H1 (cell line): ENCODE data around the gene ADAM19. TPM values are rescaled to one million over a fixed set of nuclear protein-coding genes. Genes with fewer than 3 reads are reported as not detected.

ENCODE experiments used
- CBX5 ChIP-seq: fragments of 300-800, 300-1000 bp; sonication (generic); IDR thresholded peaks from 2 replicates; pipeline ENCODE4 v1.7.1; 2016; ENCODE audit warnings: antibody characterized with exemption, low read length, low read depth
- EGR1 ChIP-seq: IDR thresholded peaks from 2 replicates; pipeline ENCODE4 v1.6.1; 2011; ENCODE audit warnings: low read depth, low read length, borderline replicate concordance
- HDAC2 ChIP-seq, 2 experiments: fragments of 300-600 bp in 1 of 2; sonication (generic) in 1 of 2; IDR thresholded peaks; 2 replicates each; pipeline ENCODE4 v1.6.1; 2011 to 2012; ENCODE audit warnings: low read depth in 2 of 2, low read length in 2 of 2, mild to moderate bottlenecking in 2 of 2, moderate library complexity in 2 of 2, borderline replicate concordance in 1 of 2, inconsistent platforms in 1 of 2
- SP4 ChIP-seq: IDR thresholded peaks from 2 replicates; pipeline ENCODE4 v1.6.1; 2012; ENCODE audit warnings: low read length, inconsistent platforms
- TEAD4 ChIP-seq: IDR thresholded peaks from 2 replicates; pipeline ENCODE4 v1.6.1; 2012; ENCODE audit warnings: low read depth, low read length, inconsistent platforms, mixed read lengths
- polyA plus RNA-seq, 7 experiments: library from polyadenylated mRNA; depleted of rRNA in 3 of 7; stranded (reverse) in 5 of 7; unstranded in 2 of 7; fragments of >200 nt in 5 of 7; fragments of 200-250 nt in 2 of 7; gene quantifications; 1 replicate in 5 of 7; 2 replicates in 1 of 7; 4 replicates in 1 of 7; pipeline versions ENCODE4 v1.2.1 to v1.2.3, GENCODE V29; 2011 to 2013; ENCODE audit warnings: missing spikeins in 2 of 7, mixed read lengths in 2 of 7
- total RNA-seq: library from RNA; stranded (reverse); fragmentation: NEBNext Ultra II Directional; extraction: Animal tissue kit (Norgen Biotek cat#: 25700); gene quantifications from 2 replicates; pipeline ENCODE4 v1.2.1, GENCODE V29; 2021
- TF ChIP-seq, protein P1 (sequence below): IDR thresholded peaks from 2 replicates; pipeline ENCODE4 v1.6.1; 2012; ENCODE audit warnings: low read length, inconsistent platforms
- TF ChIP-seq, protein P2 (sequence below): IDR thresholded peaks from 2 replicates; pipeline ENCODE4 v1.6.1; 2012; ENCODE audit warnings: inconsistent platforms

ADAM19 gene
- total and polyA plus RNA-seq, 2 of the 8 experiments (the other 6 are each of a cell fraction or from before 2014, with no cell fraction given), result 6.5 to 22.7 TPM

DNA sequence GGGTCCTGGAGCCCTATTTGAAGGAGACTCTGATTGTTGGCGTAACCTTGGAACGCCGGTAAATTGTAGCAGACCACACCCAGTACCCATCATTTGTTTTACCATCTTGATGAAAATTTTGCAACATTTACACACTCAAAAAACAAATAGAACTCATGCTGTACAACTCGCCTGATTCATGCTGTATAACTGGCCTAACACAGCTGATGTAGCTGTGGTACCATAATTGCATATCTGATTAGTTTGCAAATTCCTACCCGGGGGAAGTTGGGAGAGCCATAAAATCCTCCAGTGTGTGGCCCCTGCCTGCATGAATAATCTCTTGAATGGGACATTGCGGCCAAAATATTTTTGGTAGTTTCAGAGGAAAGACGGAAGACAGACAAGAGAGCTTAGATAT lies 105.9 kb downstream of the ADAM19 start (continued):
- TF ChIP-seq HDAC2 (IDR thresholded peaks at IDR 0.05; ENCODE audit: borderline replicate concordance in 1 of 2, low read depth in 2 of 2, low read length in 2 of 2) (no peak), EGR1 (no peak), CBX5 (no peak), SP4 (no peak), TEAD4 (no peak)
- TF ChIP-seq, protein P1, sequence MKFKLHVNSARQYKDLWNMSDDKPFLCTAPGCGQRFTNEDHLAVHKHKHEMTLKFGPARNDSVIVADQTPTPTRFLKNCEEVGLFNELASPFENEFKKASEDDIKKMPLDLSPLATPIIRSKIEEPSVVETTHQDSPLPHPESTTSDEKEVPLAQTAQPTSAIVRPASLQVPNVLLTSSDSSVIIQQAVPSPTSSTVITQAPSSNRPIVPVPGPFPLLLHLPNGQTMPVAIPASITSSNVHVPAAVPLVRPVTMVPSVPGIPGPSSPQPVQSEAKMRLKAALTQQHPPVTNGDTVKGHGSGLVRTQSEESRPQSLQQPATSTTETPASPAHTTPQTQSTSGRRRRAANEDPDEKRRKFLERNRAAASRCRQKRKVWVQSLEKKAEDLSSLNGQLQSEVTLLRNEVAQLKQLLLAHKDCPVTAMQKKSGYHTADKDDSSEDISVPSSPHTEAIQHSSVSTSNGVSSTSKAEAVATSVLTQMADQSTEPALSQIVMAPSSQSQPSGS, result no peak
- TF ChIP-seq, protein P2, sequence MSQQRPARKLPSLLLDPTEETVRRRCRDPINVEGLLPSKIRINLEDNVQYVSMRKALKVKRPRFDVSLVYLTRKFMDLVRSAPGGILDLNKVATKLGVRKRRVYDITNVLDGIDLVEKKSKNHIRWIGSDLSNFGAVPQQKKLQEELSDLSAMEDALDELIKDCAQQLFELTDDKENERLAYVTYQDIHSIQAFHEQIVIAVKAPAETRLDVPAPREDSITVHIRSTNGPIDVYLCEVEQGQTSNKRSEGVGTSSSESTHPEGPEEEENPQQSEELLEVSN, result no peak
- TF ChIP-seq, all 59 proteins: peak for 0
